ENCODE measurements around the gene BIVM. TPM values are rescaled to one million over a fixed set of nuclear protein-coding genes. Genes with fewer than 3 reads are reported as not detected.

BIVM gene
- total RNA-seq, 1 donor from 2014 or later, result 39.2 TPM

DNA sequence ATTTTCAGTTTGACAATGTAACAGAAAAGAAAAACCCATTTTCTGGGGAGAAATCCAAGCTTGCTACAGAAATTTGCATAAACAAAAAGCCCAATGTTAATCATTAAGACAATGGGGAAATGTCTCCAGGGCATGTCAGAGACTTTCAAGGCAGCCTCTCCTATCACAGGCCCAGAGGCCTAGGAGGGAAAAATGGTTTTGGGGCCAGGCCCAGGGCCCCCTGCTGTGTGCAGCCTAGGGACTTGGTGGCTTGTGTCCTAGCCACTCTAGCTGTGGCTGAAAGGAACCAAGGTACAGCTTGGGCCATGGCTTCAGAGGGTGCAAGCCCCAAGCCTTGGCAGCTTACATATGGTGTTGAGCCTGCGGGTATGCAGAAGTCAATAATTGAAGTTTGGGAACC is 17.3 kb upstream of the BIVM start:
- TF ChIP-seq, protein P1, sequence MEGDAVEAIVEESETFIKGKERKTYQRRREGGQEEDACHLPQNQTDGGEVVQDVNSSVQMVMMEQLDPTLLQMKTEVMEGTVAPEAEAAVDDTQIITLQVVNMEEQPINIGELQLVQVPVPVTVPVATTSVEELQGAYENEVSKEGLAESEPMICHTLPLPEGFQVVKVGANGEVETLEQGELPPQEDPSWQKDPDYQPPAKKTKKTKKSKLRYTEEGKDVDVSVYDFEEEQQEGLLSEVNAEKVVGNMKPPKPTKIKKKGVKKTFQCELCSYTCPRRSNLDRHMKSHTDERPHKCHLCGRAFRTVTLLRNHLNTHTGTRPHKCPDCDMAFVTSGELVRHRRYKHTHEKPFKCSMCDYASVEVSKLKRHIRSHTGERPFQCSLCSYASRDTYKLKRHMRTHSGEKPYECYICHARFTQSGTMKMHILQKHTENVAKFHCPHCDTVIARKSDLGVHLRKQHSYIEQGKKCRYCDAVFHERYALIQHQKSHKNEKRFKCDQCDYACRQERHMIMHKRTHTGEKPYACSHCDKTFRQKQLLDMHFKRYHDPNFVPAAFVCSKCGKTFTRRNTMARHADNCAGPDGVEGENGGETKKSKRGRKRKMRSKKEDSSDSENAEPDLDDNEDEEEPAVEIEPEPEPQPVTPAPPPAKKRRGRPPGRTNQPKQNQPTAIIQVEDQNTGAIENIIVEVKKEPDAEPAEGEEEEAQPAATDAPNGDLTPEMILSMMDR (IDR thresholded peaks at IDR 0.05; ENCODE audit: partially characterized antibody, unreplicated experiment), result no peak
- peaks cover 17% of the 10 kb centered on the region for H3K36me3 Mint-ChIP-seq (ENCODE audit: unreplicated experiment)
- peaks cover 4% of the 10 kb centered on the region for H3K27me3 Mint-ChIP-seq (ENCODE audit: unreplicated experiment)
- H3K4me1 Mint-ChIP-seq (ENCODE audit: low read depth, unreplicated experiment), result no peaks in the 10 kb centered on the region
- no peak for DNase-seq
- no peak overlapping the region for H3K4me3 Mint-ChIP-seq (ENCODE audit: unreplicated experiment)
- H3K27ac Mint-ChIP-seq (ENCODE audit: unreplicated experiment), result no peak overlapping the region
- no peaks in the 10 kb centered on the region for H3K9me3 Mint-ChIP-seq (ENCODE audit: unreplicated experiment)

DNA sequence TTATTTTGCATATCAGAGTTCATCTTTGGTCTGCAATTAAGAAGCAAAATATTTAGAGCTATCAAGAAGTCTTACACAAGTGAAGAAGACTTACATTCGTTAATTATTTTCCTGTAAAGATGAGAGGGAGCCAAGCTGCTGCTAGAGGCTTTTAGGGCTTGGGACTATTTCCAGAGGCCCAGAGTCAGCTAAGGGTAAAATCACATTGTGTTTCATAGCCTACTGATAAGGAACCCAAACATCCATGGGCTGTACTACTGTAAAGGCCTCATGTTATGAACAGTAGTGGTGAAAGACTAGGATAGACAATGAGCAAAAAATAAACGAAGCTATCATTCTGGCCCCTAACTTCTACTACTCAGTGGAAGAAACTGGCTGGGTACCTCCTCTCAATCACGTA is 14.4 kb upstream of the BIVM start:
- no peaks in the 10 kb centered on the region for H3K9me3 Mint-ChIP-seq (ENCODE audit: unreplicated experiment)
- H3K27me3 Mint-ChIP-seq (ENCODE audit: unreplicated experiment), result peaks cover 4% of the 10 kb centered on the region
- TF ChIP-seq, protein P1 (IDR thresholded peaks at IDR 0.05; ENCODE audit: partially characterized antibody, unreplicated experiment), result no peak
- no peak overlapping the region for H3K27ac Mint-ChIP-seq (ENCODE audit: unreplicated experiment)
- DNase-seq, result no peak
- no peak overlapping the region for H3K4me3 Mint-ChIP-seq (ENCODE audit: unreplicated experiment)
- no peaks in the 10 kb centered on the region for H3K4me1 Mint-ChIP-seq (ENCODE audit: low read depth, unreplicated experiment)
- H3K36me3 Mint-ChIP-seq (ENCODE audit: unreplicated experiment), result peaks cover 17% of the 10 kb centered on the region

DNA sequence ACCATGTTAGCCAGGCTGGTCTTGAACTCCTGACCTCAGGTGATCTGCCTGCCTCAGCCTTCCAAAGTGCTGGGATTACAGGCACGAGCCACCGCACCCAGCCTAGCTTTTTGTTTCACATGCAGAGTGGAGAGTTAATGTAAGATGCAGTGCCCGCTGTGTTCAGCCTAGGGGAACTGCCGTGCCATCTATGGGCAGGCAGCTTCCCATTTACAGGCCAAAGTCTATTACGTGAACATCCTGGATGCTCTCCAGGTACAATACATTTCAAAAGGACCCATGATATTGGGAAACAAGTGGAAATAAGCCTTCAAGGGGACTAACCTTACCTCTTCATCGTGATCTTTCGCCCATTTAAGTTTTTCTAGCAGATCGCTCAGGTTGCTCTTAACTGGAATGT is 10.2 kb upstream of the BIVM start:
- DNase-seq, result no peak
- no peaks in the 10 kb centered on the region for H3K9me3 Mint-ChIP-seq (ENCODE audit: unreplicated experiment)
- no peaks in the 10 kb centered on the region for H3K4me1 Mint-ChIP-seq (ENCODE audit: low read depth, unreplicated experiment)
- TF ChIP-seq, protein P1 (IDR thresholded peaks at IDR 0.05; ENCODE audit: partially characterized antibody, unreplicated experiment), result no peak
- H3K4me3 Mint-ChIP-seq (ENCODE audit: unreplicated experiment), result no peak overlapping the region
- H3K36me3 Mint-ChIP-seq (ENCODE audit: unreplicated experiment), result no peaks in the 10 kb centered on the region
- H3K27ac Mint-ChIP-seq (ENCODE audit: unreplicated experiment), result no peak overlapping the region
- no peaks in the 10 kb centered on the region for H3K27me3 Mint-ChIP-seq (ENCODE audit: unreplicated experiment)

DNA sequence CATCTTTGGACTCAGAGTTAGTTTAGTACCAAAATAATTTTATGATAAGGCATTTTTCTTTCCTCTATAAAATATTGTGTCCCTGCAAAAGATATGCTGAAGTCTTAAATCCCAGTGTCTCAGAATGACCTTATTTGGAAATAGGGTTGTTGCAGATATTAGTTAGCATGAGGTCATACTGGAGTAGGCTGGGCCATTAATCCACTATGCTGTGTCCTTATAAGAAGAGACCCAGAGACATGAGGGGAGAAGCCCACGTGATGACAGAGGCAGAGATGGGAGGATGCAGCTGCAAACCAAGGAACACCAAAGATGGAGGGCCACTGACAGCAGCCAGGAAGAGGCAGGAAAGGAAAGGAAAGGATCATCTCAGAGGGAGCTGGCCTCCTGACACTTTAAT is 6.5 kb upstream of the BIVM start:
- Mint-ChIP-seq H3K36me3 (ENCODE audit: unreplicated experiment) (no peaks in the 10 kb centered on the region), H3K4me1 (ENCODE audit: low read depth, unreplicated experiment) (no peaks in the 10 kb centered on the region), H3K27me3 (ENCODE audit: unreplicated experiment) (no peaks in the 10 kb centered on the region), H3K4me3 (ENCODE audit: unreplicated experiment) (no peak overlapping the region), H3K27ac (ENCODE audit: unreplicated experiment) (no peak overlapping the region), H3K9me3 (ENCODE audit: unreplicated experiment) (no peaks in the 10 kb centered on the region)
- TF ChIP-seq, protein P1 (IDR thresholded peaks at IDR 0.05; ENCODE audit: partially characterized antibody, unreplicated experiment), result no peak
- DNase-seq, result no peak

DNA sequence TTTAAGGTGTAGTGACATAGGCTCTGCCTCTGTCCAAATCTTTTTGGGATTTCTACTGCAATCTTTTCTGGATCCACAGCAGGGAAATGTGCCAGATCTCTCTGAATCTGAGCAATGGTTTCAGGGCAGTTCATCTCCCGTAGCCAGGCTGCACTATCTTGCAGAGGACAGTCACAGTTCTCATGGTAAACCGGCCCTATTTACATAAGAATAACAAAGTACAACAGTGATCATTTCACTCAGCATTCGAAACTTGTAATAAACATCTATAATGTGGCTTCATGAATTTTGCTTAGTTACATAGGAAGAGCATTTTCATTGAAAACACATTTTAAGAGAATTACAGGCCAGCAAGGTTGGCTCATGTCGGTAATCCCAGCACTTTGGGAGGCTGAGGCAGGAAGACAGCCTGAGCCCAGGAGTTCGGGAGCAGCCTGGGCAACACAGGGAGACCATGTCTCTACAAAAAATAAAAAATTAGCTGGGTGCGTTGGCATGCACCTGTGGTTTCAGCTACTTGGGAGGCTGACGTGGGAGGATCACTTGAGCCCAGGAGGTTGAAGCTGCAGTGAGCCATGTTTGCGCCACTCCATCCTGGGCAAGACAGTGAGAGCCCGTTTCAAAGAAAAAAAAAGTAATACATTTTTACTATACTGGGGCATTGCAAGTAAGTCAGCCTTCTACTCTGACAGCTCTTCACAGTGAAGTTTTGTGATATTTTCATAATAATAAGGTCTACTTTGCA is 5.1 kb upstream of the BIVM start:
- H3K4me1 Mint-ChIP-seq (ENCODE audit: low read depth, unreplicated experiment), result no peaks in the 10 kb centered on the region
- H3K9me3 Mint-ChIP-seq (ENCODE audit: unreplicated experiment), result peaks cover under 1% of the 10 kb centered on the region
- DNase-seq, result no peak
- no peak overlapping the region for H3K4me3 Mint-ChIP-seq (ENCODE audit: unreplicated experiment)
- peaks cover under 1% of the 10 kb centered on the region for H3K27me3 Mint-ChIP-seq (ENCODE audit: unreplicated experiment)
- H3K27ac Mint-ChIP-seq (ENCODE audit: unreplicated experiment), result no peak overlapping the region
- TF ChIP-seq, protein P1 (IDR thresholded peaks at IDR 0.05; ENCODE audit: partially characterized antibody, unreplicated experiment), result no peak
- H3K36me3 Mint-ChIP-seq (ENCODE audit: unreplicated experiment), result no peaks in the 10 kb centered on the region

Data from glutamatergic neuron (in vitro differentiated cells).